ENCODE results near the gene STX18. TPM values are rescaled to one million over a fixed set of nuclear protein-coding genes. Genes with fewer than 3 reads are reported as not detected.

STX18 gene
- total RNA-seq, 1 experiment from 2014 or later, result 18.5 TPM

GRCh38 chr4:4409416-4410115 lies 132.3 kb downstream of the STX18 start:
- Histone ChIP-seq H3K79me2 (ENCODE audit: insufficient read depth, low read length) (no peaks in the 10 kb centered on the region), H3K9ac (ENCODE audit: low read length) (no peak overlapping the region), H4K20me1 (ENCODE audit: insufficient read depth) (no peaks in the 10 kb centered on the region), H3K36me3 (ENCODE audit: control insufficient read depth in 1 of 2, insufficient read depth in 2 of 2, low read length in 2 of 2) (no peaks in the 10 kb centered on the region), H3K4me1 (ENCODE audit: control insufficient read depth in 1 of 2, insufficient read depth in 2 of 2, low read length in 2 of 2) (peaks cover 11 to 14% of the 10 kb centered on the region in 2 experiments), H3K27ac (ENCODE audit: low read depth, low read length) (no peak overlapping the region), H3K9me3 (ENCODE audit: control insufficient read depth in 1 of 2, insufficient read depth in 1 of 2, low read depth in 1 of 2, low read length in 2 of 2) (no peaks in the 10 kb centered on the region), H3K27me3 (ENCODE audit: insufficient read depth, low read length) (no peaks in the 10 kb centered on the region), H2AFZ (ENCODE audit: low read depth, low read length, poor library complexity, severe bottlenecking) (no peak overlapping the region), H3K4me2 (ENCODE audit: low read length) (no peak overlapping the region; the same call in 1 of the 2 replicates), H3K9me2 (ENCODE audit: insufficient read depth) (no peaks in the 10 kb centered on the region), H3K4me3 (replicated peaks in 1 of 2; ENCODE audit: low read depth in 1 of 2, low read length in 2 of 2) (no peak overlapping the region)
- POLR2A ChIA-PET, result no interaction called here
- no TSS peak for BruUV-seq (replicated peaks)
- no peak for TF ChIP-seq ZFX (IDR thresholded peaks at IDR 0.05)
- no peak for DNase-seq (ENCODE audit: low read depth, low spot score)
- RAD21 ChIA-PET (ENCODE audit: low non-redundant PET in 1 of 2, low total read pairs in 2 of 2, uncharacterized antibody in 2 of 2, unreplicated experiment in 2 of 2), result no interaction called here
- intact Hi-C loops (cut with micrococcal nuclease), result no loop called here
- CTCF ChIA-PET, result no interaction called here
- ATAC-seq, result no peak

- Histone ChIP-seq H3K79me2 (ENCODE audit: insufficient read depth, low read length) (no peaks in the 10 kb centered on the region), H3K9me2 (ENCODE audit: insufficient read depth) (no peaks in the 10 kb centered on the region), H4K20me1 (ENCODE audit: insufficient read depth) (no peaks in the 10 kb centered on the region), H3K4me1 (ENCODE audit: control insufficient read depth in 1 of 2, insufficient read depth in 2 of 2, low read length in 2 of 2) (peaks cover 11 to 14% of the 10 kb centered on the region in 2 experiments), H3K27me3 (ENCODE audit: insufficient read depth, low read length) (no peaks in the 10 kb centered on the region), H3K9ac (ENCODE audit: low read length) (no peak overlapping the region), H3K9me3 (ENCODE audit: control insufficient read depth in 1 of 2, insufficient read depth in 1 of 2, low read depth in 1 of 2, low read length in 2 of 2) (no peaks in the 10 kb centered on the region), H3K4me2 (ENCODE audit: low read length) (peak overlapping the region; percentile 66), H3K4me3 (replicated peaks in 1 of 2; ENCODE audit: low read depth in 1 of 2, low read length in 2 of 2) (no peak overlapping the region), H2AFZ (ENCODE audit: low read depth, low read length, poor library complexity, severe bottlenecking) (no peak overlapping the region), H3K27ac (ENCODE audit: low read depth, low read length) (no peak overlapping the region), H3K36me3 (ENCODE audit: control insufficient read depth in 1 of 2, insufficient read depth in 2 of 2, low read length in 2 of 2) (no peaks in the 10 kb centered on the region)
- DNase-seq (ENCODE audit: low read depth, low spot score), result peak; percentile 12
- ChIA-PET POLR2A (no interaction called here), RAD21 (ENCODE audit: low non-redundant PET in 1 of 2, low total read pairs in 2 of 2, uncharacterized antibody in 2 of 2, unreplicated experiment in 2 of 2) (no interaction called here), CTCF (no interaction called here)
- no TSS peak for BruUV-seq (replicated peaks)
- peak; percentile 79 for ATAC-seq
- intact Hi-C loops (cut with micrococcal nuclease), result no loop called here
- TF ChIP-seq JUND (IDR thresholded peaks at IDR 0.05) (peak; percentile 41; the same call in 1 of the 2 replicates), POLR2A (IDR thresholded peaks at IDR 0.05; ENCODE audit: borderline replicate concordance, extremely low read depth, insufficient read depth, insufficient read length) (no peak), CTCF (IDR thresholded peaks at IDR 0.05 in 2 of 3, conservative IDR thresholded peaks at IDR 0.05 in 1 of 3; ENCODE audit: borderline replicate concordance in 1 of 3, insufficient read depth in 1 of 3, low read depth in 2 of 3, low read length in 2 of 3) (no peak), FOSL1 (IDR thresholded peaks at IDR 0.05; ENCODE audit: low read depth) (0 out of 2 replicates have a peak, but pooled peaks have one; percentile 41)
These were observed 133.1 kb downstream of the STX18 start for GRCh38 chr4:4408576-4409335.
